Psoas muscle (tissue), 8 donors: ENCODE data around the gene CLDND2. TPM values are rescaled to one million over a fixed set of nuclear protein-coding genes. Genes with fewer than 3 reads are reported as not detected.

Source experiments
- ATAC-seq, 4 donors: fragments of 200-7000 bp; cut with Tn5 transposase; one replicate each; pipeline ENCODE4 v1.9.1; 2020; ENCODE audit warnings: moderate library complexity in 3 of 4, mild to moderate bottlenecking in 2 of 4
- DNase-seq, 2 donors: peaks; one replicate each; pipeline ENCODE4 v3.0.0-alpha.2; 2020
- H3K27ac ChIP-seq: fragments of 200-600 bp; one replicate; pipeline ENCODE4 v1.8.0; 2022
- H3K27me3 ChIP-seq, 3 donors: fragments of 200-600 bp in 1 of 3; one replicate each; pipeline versions ENCODE4 v1.6.1 to v1.8.0; 2013 to 2022; ENCODE audit warnings: low read length in 2 of 3, mild to moderate bottlenecking in 2 of 3, moderate library complexity in 1 of 3; ENCODE audit not compliant: insufficient read depth in 3 of 3
- H3K36me3 ChIP-seq, 2 donors: fragments of 200-600 bp in 1 of 2; one replicate each; pipeline versions ENCODE4 v1.6.1 to v1.8.0; 2013 to 2022; ENCODE audit warnings: low read depth in 1 of 2, mild to moderate bottlenecking in 1 of 2, moderate library complexity in 1 of 2; ENCODE audit not compliant: insufficient read depth in 1 of 2
- H3K4me1 ChIP-seq: fragments of 200-600 bp; one replicate; pipeline ENCODE4 v1.8.0; 2022
- H3K4me3 ChIP-seq: fragments of 200-600 bp; one replicate; pipeline ENCODE4 v1.8.0; 2022; ENCODE audit warnings: mild to moderate bottlenecking
- H3K9me3 ChIP-seq: fragments of 200-600 bp; one replicate; pipeline ENCODE4 v1.8.0; 2022
- WGBS, 3 donors: extraction: QIAGEN DNeasy Blood & Tissue Kit; methylation state at CpG; one replicate each; pipeline versions ENCODE4 v1.1.6 to v1.1.7; 2013; 5-methylcytosine and 5-hydroxymethylcytosine counted together
- intact Hi-C, 2 donors: fragments of 100-400 bp; cut with DNase I; formaldehyde crosslinking; loops; one replicate each; pipeline versions ENCODE4 v1.11.0 to v1.14.2; 2022
- polyA plus RNA-seq, 3 donors: library from polyadenylated mRNA; stranded (reverse); fragments of 200-250 nt; gene quantifications; one replicate each; pipeline ENCODE4 v1.2.3, GENCODE V29; 2013
- total RNA-seq, 4 donors: library from RNA; stranded (reverse); fragmentation: NEBNext Ultra II Directional in 2 of 4; extraction: Animal tissue kit (Norgen Biotek cat#: 25700) in 2 of 4; gene quantifications; one replicate each; pipeline versions ENCODE4 v1.2.1 to v1.2.4, GENCODE V29; 2021 to 2023
- TF ChIP-seq, protein P1 (sequence below): fragments of 200-600 bp; IDR thresholded peaks from one replicate; pipeline ENCODE4 v1.8.0; 2022; ENCODE audit warnings: antibody characterized with exemption
- donor health status: healthy with polysubstance abuse.
- donor health status: DM: no; HTN: no; CAD: no; lungs with moderate emphysema.
- donor health status: Bipolar disorder and iron deficiency.
- donor health status: healthy.
- donor health status: DM: yes; HTN: yes; CAD: no.
- donor health status: DM: no; HTN: no; CAD: no.
- donor health status: DM: no; HTN: no; CAD: no.
- donor health status: DM: yes; HTN: yes; CAD: no.

The CLDND2 gene
- total and polyA plus RNA-seq, 7 donors: 0.30 to 1.8 (median 0.85) TPM; not detected in 2

DNA sequence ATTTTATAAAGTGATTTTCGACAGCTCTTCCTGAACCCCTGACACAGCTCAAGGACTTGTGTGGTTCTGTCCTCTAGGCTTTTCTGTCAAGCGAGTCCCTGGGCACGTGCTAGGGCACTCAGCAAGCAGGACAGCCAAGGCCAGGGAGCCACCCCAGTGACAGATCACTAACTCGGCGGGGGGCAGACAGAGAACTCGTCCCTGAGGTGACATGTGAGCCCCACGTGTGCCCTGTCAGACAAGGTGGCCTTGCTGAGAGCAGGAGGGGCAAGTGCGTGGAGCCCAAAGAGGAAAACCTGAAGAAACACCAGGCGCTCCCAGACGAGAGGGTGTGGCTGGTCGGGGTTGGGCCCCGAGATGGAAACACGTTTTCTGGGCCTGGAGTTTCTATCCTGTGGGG lies 7.6 kb downstream of the CLDND2 start:
- peaks cover 18% of the 10 kb centered on the region for H3K4me1 ChIP-seq
- ATAC-seq (no peak), DNase-seq (peak in 1 of 2 donors; percentile 43)
- no peak overlapping the region for H3K4me3 ChIP-seq
- no peaks in the 10 kb centered on the region for H3K9me3 ChIP-seq
- 88 to 90% (median 89%) methylated on average over 13 of the region's 13 CpGs for WGBS, 3 donors
- TF ChIP-seq, protein P1, sequence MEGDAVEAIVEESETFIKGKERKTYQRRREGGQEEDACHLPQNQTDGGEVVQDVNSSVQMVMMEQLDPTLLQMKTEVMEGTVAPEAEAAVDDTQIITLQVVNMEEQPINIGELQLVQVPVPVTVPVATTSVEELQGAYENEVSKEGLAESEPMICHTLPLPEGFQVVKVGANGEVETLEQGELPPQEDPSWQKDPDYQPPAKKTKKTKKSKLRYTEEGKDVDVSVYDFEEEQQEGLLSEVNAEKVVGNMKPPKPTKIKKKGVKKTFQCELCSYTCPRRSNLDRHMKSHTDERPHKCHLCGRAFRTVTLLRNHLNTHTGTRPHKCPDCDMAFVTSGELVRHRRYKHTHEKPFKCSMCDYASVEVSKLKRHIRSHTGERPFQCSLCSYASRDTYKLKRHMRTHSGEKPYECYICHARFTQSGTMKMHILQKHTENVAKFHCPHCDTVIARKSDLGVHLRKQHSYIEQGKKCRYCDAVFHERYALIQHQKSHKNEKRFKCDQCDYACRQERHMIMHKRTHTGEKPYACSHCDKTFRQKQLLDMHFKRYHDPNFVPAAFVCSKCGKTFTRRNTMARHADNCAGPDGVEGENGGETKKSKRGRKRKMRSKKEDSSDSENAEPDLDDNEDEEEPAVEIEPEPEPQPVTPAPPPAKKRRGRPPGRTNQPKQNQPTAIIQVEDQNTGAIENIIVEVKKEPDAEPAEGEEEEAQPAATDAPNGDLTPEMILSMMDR: no peak
- H3K36me3 ChIP-seq: no peaks in the 10 kb centered on the region
- H3K27me3 ChIP-seq: no peaks in the 10 kb centered on the region
- intact Hi-C loops: no loop called here
- H3K27ac ChIP-seq: no peak overlapping the region

DNA sequence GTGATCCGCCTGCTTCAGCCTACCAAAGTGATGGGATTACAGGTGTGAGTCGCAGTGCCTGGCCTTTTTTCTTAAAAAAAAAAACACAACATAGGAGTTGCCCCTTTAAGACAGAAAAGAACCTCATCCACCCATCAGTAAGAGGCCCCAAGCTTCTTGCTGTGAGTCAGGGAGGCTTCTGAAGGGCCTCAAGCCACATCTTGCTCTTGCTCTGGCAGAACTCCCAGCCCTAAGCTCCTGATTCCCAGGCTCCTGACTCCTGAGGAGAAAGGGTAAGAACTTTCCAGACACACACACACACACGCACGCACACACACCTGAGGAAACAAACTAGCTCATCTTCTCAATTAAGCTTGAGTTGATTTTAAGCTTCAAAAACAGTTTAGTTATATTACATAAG lies 9.5 kb downstream of the CLDND2 start:
- 95 to 96% (median 96%) methylated on average over 4 of the region's 4 CpGs for whole genome bisulfite sequencing, 3 donors
- H3K4me3 ChIP-seq: no peak overlapping the region
- no peak for DNase-seq
- H3K36me3 ChIP-seq: no peaks in the 10 kb centered on the region
- intact Hi-C loops: no loop called here
- H3K4me1 ChIP-seq: peaks cover 7% of the 10 kb centered on the region
- TF ChIP-seq, protein P1: no peak
- no peaks in the 10 kb centered on the region for H3K9me3 ChIP-seq
- H3K27me3 ChIP-seq: no peaks in the 10 kb centered on the region
- no peak overlapping the region for H3K27ac ChIP-seq
- ATAC-seq: no peak

DNA sequence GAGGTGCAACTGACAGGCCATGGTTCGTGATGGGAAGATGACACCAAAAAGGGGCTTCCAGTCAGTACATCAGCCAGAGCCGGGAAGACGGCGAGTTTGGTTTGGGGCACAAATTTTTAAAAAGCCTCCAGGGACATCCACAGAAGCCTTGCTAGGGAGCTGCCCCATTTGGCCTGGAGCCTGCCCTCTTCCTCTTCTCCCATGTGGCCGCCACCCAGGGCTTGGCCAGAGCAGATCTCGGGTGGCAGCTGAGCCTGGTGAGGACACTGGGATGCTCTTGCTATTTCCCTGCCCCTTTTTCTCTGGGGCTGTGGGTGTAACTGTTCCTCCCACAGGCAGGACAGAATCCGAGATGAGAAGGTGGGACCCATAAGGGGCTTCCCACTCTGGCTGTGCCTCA lies 10.9 kb downstream of the CLDND2 start:
- TF ChIP-seq, protein P1: no peak
- Histone ChIP-seq H3K4me1 (no peaks in the 10 kb centered on the region), H3K9me3 (no peaks in the 10 kb centered on the region), H3K36me3 (peaks cover under 1 to 2% of the 10 kb centered on the region in 2 donors), H3K27me3 (no peaks in the 10 kb centered on the region), H3K27ac (no peak overlapping the region), H3K4me3 (no peak overlapping the region)
- 67 to 71% (median 70%) methylated on average over 6 to 7 of the region's 7 CpGs for WGBS, 3 donors
- intact Hi-C loops: no loop called here
- ATAC-seq (no peak), DNase-seq (peak in 1 of 2 donors; percentile 25)

DNA sequence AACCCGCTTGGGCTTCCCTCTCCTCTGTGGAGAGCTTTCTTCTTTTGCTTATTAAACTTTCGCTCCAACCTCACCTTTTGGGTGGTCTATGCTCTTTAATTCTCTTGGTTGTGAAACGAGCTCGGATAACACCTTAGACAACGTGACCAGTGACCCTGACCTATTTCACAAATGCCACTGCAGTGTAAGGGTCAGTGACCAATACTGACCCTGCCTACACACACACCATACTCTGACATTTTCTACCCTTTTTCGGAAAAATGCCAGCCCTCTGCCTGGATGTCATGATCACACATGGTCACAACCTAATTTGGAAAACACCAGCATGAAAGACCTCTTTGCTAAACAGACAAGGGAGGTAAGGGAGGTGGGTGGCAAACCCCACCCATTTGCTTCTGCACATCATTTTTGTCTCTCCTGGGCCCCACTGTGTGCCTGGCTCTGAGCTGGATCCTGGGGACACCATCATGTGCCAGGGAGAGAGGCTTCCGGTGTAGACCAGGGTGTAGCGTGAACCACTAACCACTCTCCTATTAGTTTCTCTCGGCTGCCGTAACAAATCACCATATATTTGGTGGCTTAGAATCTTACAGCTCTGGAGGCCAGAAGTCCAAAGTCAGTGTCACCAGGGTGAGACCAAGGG lies 12.5 kb downstream of the CLDND2 start:
- Histone ChIP-seq H3K27me3 (no peaks in the 10 kb centered on the region), H3K9me3 (no peaks in the 10 kb centered on the region), H3K4me1 (no peaks in the 10 kb centered on the region), H3K4me3 (no peak overlapping the region), H3K36me3 (peaks cover 3 to 18% of the 10 kb centered on the region in 2 donors), H3K27ac (no peak overlapping the region)
- DNase-seq (no peak), ATAC-seq (no peak)
- TF ChIP-seq, protein P1: no peak
- intact Hi-C loops: no loop called here
- 90 to 94% (median 92%) methylated on average over 10 of the region's 10 CpGs for WGBS, 3 donors

DNA sequence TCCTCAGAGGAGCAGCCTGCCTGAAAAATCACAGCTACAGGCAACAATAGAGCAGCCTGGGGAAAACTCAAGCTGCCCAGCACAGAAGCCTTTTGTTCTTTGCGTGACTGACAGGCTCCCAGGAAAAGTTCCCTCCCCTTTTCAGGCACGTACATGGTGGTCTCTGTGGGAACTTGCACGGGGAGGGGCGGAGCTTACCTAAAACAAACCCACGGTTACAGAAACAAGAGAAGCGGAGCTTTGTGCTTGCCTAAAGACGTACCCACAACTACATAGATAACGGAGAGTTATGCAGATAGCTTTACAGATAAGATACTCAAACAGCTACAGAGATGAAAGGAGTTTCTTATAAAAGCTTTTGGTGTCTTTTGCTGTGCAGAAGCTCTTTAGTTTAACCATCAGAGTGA lies 14.1 kb downstream of the CLDND2 start:
- Histone ChIP-seq H3K4me1 (no peaks in the 10 kb centered on the region), H3K36me3 (peaks cover 3 to 34% of the 10 kb centered on the region in 2 donors), H3K9me3 (no peaks in the 10 kb centered on the region), H3K4me3 (no peak overlapping the region), H3K27ac (no peak overlapping the region), H3K27me3 (no peaks in the 10 kb centered on the region)
- TF ChIP-seq, protein P1: no peak
- DNase-seq: peak in 1 of 2 donors; percentile 27
- no peak for ATAC-seq
- intact Hi-C loops: no loop called here
- 58 to 60% (median 60%) methylated on average over 8 of the region's 8 CpGs for WGBS, 3 donors
